Measurements from ENCODE around the gene DTX2.
"Not testable (repeated sequence)": the region's sequence is repeated elsewhere in the genome, so short reads cannot be mapped to it uniquely, and the experiment has no call there.

DTX2 gene
- 5.6 to 11.4 (median 7.2) reads per million in 4 donors for total RNA-seq

DNA sequence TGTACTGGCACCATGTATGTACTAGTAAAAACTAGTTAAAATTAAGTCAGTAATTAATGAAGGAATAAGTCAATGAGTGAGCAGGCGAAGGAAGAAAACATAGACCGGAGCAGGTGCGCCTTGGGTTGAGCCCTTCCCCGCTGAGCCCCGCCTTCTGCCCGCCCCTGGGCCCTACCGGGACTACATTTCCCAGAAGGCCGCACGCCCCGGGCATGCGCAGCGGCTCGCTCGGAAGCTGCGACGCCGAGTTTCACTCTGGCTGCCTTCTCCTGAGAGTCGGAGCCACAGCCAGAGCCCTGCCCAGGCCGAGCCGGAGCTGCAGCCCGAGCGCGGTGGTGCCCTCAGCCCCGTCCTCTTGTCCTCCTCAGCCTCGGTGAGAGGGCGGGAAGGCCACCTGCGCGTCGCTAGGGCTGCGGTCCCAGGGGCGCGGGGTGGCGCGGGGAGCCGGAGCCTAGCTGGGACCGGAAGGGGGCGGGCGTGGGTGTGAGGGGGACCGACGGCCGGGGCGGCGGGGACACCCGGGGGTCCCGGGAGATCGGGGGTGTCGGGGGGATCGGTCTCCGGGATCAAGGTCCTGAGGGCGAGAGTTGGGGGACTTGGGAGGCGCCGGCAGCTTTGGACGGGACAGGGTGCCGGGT is at the start of gene DTX2:
DTX2 (plus strand) TSS at position 246 of the 638 bp plus-strand sequence. CDS start 18,801 bp downstream, outside the sequence.
- DNase-seq: peak in 2 of 5 donors; percentile 16 to 39

DNA sequence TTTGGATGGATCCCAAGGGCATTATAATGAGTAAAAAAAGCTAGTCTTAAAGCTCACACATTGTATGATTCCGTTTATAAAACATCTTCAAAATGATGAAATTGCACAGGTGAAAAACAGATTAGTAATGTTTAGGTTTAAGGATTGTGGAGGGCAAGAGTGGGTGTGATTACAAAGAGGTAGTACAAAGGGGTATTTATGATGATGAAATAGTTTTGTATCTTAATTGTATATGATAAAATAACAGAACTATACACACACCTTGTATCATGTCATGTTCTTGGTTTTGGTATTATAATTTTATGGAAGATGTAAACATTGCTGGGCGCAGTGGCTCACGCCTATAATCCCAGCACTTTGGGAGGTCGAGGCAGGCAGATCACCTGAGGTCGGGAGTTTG is 49.3 kb upstream of the DTX2 start:
- no peak for DNase-seq

DNA sequence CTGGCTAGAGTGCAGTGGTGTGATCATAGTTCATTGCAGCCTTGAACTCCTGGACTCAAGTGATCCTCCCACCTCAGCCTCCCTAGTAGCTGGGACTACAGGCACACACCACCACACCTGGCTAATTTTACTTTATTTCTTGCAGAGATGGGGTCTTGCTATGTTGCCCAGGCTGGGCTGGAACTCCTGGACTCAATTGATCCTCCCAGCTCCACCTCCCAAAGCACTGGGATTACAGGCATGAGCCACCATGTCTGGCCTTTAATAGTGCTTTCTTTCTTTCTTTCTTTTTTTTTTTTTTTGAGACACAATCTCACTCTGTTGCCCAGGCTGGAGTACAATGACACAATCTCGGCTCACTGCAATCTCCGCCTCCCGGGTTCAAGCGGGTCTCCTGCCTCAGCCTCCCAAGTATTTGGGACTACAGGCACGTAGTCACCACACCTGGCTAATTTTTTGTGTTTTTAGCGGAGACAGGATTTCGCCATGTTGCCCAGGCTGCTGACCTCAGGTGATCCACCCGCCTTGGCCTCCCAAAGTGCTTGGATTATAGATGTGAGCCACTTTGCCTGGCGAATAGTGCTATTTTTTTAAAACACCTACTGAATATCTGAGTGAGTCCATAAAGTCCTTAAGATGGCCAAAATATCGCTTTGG is 43.7 kb upstream of the DTX2 start:
- DNase-seq: not testable (repeated sequence)

DNA sequence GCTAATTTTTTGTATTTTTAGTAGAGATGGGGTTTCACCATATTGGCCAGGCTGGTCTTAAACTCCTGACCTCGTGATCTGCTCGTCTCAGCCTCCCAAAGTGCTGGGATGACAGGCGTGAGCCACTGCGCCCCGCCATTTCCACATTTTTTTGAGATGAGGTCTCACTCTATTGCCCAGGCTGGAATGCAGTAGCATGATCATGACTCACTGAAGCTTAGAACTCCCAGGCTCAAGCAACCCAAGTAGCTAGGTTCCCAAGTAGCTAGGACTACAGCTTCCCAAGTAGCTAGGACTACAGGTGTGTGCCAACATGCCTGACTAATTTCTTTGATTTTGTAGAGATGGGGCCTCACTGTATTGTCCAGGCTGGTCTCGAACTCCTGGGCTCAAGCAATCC is 40.4 kb upstream of the DTX2 start:
- not testable (repeated sequence) for DNase-seq

- no peak for DNase-seq
These were observed 37.7 kb upstream of the DTX2 start for GRCh38 chr7:76423666-76424412.

DNA sequence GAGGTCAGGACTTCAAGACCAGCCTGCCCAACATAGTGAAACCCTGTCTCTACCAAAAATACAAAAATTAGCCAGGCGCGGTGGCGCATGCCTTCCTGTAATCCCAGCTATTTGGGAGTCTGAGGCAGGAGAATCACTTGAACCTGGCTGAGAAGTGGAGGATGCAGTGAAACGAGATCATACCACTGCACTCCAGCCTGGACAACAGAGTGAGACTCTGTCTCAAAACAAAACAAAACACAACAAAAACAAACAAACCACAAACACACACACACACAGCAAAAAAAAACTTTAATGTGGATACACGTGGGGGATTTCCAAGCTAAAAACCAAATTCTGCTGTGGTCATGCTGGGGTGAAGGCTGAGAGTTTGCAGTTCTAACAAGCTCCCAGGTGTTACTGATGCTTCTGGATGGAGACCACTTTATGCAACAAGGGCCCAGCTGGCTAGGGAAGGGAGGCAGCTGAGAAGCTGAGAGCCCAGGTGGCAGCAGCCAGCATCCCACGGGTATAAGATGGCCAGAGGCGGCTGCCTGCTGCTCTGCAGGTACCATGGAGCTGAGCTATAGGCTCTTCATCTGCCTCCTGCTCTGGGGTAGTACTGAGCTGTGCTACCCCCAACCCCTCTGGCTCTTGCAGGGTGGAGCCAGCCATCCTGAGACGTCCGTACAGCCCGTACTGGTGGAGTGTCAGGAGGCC is 36.9 kb upstream of the DTX2 start, which contains the start of gene ZP3:
ZP3 (plus strand) TSS at position 538 of the 699 bp plus-strand sequence; CDS start at position 553, 15 bp downstream.
- DNase-seq: peak in 1 of 5 donors; percentile 48

DNA sequence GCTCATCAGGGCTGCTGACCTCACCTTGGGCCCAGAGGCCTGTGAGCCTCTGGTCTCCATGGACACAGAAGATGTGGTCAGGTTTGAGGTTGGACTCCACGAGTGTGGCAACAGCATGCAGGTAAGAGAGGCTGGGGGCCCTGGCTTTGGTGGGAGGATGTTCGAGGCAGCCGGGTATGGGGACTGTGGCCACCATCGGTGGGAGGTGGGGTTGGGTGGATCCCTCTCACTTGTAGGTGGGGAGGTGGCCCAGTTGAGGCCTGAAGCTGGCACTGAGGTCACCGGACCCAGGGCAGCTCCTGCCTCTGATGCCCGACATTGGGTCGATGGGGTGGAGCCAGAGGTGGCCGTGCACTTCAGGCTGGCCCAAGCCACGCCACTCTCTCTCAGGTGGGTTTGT is 36.4 kb upstream of the DTX2 start:
- no peak for DNase-seq

- not testable (repeated sequence) for DNase-seq
These were observed 36.0 kb upstream of the DTX2 start for GRCh38 chr7:76425558-76425957.

DNA sequence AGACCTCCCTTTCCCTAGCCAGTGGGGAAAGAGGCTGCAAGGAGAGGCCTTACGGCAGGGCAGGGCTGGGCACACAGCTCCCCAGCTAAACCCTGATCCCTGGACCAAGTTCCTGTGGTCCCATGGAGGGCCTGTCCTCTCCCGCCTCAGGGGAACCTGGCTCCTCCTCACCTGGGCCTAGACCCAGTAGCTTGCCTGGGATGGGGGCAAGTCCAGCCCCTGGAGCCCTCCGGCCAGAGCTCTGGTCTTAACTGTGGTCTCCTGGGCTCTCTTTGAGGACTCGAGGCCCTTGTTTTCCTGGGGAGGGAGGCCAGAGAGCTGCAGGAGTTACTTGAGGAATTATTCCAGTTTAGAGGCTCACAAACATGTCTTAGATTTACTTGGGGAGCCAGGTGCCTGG is 35.3 kb upstream of the DTX2 start:
- DNase-seq: no peak

- no peak for DNase-seq
These were observed 33.9 kb upstream of the DTX2 start for GRCh38 chr7:76427635-76428034.

GRCh38 chr7:76428149-76428823 is 33.2 kb upstream of the DTX2 start:
- no peak for DNase-seq

GRCh38 chr7:76428868-76429805 is 32.4 kb upstream of the DTX2 start:
- DNase-seq: no peak

- no peak for DNase-seq
These were observed 31.3 kb upstream of the DTX2 start for GRCh38 chr7:76430211-76430610.

DNA sequence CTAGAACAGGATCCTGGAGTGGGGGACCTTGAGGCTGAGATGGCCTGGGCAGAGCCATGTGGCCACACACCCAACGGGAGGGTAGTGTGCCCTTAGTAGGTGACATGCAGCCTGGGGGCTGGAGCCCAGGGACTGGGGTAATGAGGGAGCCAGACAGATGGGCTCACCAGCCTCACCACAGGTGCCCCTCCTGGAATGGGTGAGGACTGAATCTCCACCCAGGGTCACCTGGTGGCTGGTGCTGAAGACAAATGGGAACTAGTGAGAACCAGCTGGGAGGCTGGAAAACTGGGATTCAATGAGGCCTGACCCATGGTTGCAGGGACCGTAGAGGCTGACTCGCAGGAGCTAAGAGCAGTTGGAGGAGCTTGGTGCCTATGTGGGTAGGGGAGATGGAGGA is 30.7 kb upstream of the DTX2 start:
- DNase-seq: no peak

DNA sequence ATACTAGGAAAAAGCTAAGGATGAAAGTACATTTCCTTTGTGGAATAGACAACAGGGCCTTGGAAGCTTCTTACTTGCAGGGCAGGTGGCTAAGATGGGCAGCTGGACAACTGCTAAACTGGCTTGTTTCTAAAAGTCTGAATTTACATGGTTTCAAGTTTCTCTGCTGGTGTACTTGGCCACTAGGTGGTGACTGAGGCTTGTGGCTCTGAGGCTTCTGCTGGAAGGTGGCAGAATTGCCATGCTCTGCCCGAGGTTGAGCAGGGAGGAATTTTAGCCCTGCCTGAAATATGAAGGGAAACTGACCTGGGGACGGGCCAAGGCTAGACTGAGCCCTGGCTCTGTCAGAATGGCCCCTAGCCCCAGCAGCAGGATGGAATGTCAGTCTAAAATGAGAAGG is 23.6 kb upstream of the DTX2 start:
- peak in 3 of 5 donors; percentile 44 to 50 (median 45) for DNase-seq

GRCh38 chr7:76439120-76439888 is 22.2 kb upstream of the DTX2 start:
- DNase-seq: not testable (repeated sequence)

DNA sequence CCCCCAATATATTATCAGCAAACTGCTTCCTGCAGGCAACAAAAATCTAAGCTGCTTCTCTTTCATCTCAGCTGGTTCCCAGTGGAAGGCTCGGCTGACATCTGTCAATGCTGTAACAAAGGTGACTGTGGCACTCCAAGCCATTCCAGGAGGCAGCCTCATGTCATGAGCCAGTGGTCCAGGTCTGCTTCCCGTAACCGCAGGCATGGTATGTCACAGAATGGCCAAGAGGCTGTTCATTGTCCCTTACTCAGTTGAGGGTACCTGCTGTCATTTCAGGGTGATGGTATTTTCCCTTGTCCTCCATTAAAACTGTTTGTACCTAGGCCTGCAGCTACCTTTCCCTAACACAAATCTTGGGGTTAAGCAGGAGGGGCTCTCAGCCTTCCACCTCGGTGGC is 21.1 kb upstream of the DTX2 start:
- DNase-seq: not testable (repeated sequence)

DNA sequence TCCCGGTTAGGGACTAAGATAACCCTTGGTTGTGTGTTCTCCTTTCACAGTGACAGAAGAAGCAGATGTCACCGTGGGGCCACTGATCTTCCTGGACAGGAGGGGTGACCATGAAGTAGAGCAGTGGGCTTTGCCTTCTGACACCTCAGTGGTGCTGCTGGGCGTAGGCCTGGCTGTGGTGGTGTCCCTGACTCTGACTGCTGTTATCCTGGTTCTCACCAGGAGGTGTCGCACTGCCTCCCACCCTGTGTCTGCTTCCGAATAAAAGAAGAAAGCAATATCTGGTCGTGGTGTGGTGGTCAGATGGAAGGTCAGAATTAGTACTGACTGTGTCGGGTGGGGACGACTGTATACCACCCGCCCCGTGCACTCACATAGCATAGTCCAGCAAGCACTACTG is 19.7 kb upstream of the DTX2 start:
- DNase-seq: not testable (repeated sequence)

DNA sequence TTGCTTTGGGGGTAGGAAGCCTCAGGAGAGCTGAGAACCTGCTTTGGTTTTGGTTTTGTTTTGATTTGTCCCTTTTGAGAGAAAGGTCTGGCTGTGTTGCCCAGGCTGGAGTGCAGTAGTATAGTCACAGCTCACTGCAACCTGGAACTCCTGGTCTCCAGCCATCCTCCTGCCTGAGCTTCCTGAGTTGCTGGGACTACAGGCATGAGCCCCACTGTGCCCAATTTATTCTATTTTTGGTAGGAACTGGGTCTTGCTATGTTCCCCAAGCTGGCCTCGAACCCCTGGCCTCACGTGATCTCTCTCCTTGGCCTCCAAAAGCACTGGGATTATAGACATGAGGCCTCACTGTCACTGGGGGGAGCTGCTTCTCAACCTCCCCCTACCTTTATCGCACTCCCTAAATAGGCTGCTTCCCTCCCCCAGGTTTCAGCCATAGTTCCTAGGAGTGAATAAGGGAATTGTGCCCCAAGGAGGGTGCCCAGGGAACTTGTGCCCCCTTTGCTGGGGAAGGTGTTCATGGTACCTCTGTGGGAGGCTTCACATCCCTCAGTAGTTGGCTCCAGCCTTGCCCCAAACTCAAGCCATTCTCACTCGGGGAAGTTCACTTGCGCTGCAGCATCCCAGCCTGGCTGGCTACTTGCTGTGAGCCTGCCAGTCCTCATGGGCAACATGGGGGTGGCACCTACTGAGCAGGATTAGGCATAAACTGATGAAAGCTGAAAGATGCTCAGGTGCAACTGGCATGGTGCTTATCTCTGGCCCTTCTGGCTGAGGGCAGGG is 18.7 kb upstream of the DTX2 start:
- not testable (repeated sequence) for DNase-seq
